ENCODE data around the gene RALB. TPM values are rescaled to one million over a fixed set of nuclear protein-coding genes. Genes with fewer than 3 reads are reported as not detected.

Gene RALB
- total RNA-seq, 6 donors from 2014 or later: 23.0 to 85.8 (median 46.5) TPM

DNA sequence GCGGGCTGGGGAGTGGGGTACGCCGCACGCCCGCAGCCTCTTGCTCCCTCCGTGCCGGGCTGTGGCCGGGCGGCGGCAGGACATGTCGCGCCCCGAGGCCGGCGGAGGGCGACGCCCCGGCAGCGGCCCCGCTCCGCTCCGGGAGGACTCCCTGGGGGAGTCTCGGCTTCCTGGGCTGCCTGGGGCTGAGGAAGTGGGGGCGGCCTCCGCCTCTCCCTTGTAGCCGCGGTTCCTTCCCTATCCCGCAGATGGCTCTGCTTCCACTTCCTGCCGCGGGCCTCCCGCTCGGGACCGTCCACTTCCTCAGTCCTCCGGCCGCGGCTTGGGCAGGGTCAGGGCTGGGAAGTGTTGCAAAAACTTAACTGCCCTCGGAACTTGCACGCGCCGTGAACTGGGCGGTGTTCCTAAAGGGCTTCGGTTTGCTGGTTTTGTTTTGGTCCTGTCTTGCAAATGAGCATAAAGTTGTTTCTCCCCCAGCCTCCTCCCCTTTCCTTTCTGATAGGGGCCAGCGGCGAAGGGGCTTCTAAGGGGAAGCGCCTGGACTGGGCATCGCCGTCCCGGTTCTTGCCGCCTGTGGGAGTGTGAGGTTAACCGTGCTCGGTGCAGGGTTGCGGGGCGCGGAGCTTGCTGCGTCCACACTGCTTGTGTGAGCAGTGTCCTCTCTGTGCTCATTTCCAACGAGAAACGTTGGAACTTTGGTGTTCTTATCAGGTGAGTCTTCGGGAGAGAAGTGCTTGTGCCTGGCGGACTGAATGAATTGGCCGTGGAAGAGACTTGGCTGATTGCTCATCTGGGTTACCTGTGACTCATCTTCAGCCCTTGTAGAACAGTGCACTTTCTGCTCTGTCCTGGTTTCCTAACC, 600 bp downstream of the RALB start:
- WGBS, 2 donors: 0 to 1% methylated on average over 14 to 36 of the region's 60 CpGs
- H3K4me3 ChIP-seq: peak overlapping the region; percentile 75 to 98 (median 92)
- peak; percentile 83 to 90 for ATAC-seq (ENCODE audit: low FRiP score in 2 of 2)
- H3K27me3 ChIP-seq: no peaks in the 10 kb centered on the region
- peak; percentile 84 to 90 for DNase-seq
- no peaks in the 10 kb centered on the region for H3K36me3 ChIP-seq
- peaks cover 25 to 55% (median 37%) of the 10 kb centered on the region in 4 donors for H3K4me1 ChIP-seq
- no peaks in the 10 kb centered on the region for H3K9me3 ChIP-seq
- H3K27ac ChIP-seq: peak overlapping the region; percentile 94 to 99 (median 95)
- TF ChIP-seq EP300 (IDR thresholded peaks at IDR 0.05): no peak
- TF ChIP-seq POLR2A (IDR thresholded peaks at IDR 0.05): peak in 2 of 4 donors; percentile 2 to 43
- TF ChIP-seq, protein P1, sequence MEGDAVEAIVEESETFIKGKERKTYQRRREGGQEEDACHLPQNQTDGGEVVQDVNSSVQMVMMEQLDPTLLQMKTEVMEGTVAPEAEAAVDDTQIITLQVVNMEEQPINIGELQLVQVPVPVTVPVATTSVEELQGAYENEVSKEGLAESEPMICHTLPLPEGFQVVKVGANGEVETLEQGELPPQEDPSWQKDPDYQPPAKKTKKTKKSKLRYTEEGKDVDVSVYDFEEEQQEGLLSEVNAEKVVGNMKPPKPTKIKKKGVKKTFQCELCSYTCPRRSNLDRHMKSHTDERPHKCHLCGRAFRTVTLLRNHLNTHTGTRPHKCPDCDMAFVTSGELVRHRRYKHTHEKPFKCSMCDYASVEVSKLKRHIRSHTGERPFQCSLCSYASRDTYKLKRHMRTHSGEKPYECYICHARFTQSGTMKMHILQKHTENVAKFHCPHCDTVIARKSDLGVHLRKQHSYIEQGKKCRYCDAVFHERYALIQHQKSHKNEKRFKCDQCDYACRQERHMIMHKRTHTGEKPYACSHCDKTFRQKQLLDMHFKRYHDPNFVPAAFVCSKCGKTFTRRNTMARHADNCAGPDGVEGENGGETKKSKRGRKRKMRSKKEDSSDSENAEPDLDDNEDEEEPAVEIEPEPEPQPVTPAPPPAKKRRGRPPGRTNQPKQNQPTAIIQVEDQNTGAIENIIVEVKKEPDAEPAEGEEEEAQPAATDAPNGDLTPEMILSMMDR (IDR thresholded peaks at IDR 0.05): peak; percentile 22 to 82 (median 51)
- TF ChIP-seq POLR2AphosphoS5 (IDR thresholded peaks at IDR 0.05): peak; percentile 53 to 63

DNA sequence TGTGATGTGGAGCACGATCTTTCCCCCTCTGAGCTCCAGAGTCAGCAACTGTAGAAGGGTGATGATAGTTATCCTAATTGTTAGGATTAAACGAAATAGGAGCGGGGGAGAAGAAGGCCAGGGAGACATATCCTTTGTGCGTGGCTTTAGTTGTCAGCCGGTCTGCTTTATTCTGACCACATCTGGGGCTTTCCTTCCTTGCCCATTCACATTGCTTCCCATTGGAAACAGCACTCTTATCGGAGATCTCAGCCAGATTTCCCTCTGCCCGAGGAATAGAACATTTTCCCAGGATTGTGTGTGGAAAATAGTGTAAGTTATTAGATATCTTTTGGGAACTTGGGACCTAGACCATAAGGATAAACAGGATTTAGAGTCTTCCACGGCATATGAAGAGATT, 1.5 kb downstream of the RALB start:
- Histone ChIP-seq H3K27ac (peak overlapping the region in 3 of 4 donors; percentile 94 to 99 (median 95)), H3K4me1 (peaks cover 25 to 58% (median 38%) of the 10 kb centered on the region in 4 donors)

DNA sequence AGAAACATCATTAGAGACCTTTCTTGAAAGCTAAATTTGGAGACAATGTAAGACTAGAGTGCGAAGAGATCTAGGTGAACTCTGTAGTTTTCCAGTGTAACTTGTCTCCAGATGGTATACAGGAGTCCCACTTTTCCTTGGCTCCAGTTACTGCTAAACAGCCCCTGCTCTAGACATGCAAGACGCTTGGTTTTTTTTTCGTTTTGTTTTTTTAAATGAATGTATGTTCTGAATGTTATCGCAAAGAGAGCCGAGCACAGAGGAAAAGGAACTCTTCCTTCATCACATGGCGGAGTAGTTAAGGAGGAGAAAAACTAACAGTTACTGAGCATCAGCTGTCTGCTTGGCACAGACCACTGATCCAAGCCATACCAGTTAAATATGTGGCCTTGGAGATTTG, 2.4 kb downstream of the RALB start:
- H3K4me1 ChIP-seq: peaks cover 25 to 61% (median 39%) of the 10 kb centered on the region in 4 donors
- peak overlapping the region in 2 of 4 donors; percentile 7 to 25 for H3K27ac ChIP-seq
- H3K27me3 ChIP-seq: no peaks in the 10 kb centered on the region
- TF ChIP-seq, protein P1 (IDR thresholded peaks at IDR 0.05): no peak
- TF ChIP-seq POLR2A (IDR thresholded peaks at IDR 0.05): no peak
- TF ChIP-seq EP300 (IDR thresholded peaks at IDR 0.05): no peak
- no peak for TF ChIP-seq POLR2AphosphoS5 (IDR thresholded peaks at IDR 0.05)
- whole genome bisulfite sequencing, 2 donors: 50 to 60% methylated on average over 6 of the region's 6 CpGs
- H3K9me3 ChIP-seq: peaks cover 0 to 2% (median 0%) of the 10 kb centered on the region in 4 donors
- ATAC-seq (ENCODE audit: low FRiP score in 2 of 2): no peak
- no peak for DNase-seq
- peak overlapping the region in 1 of 4 donors; percentile 91 for H3K4me3 ChIP-seq
- H3K36me3 ChIP-seq: no peaks in the 10 kb centered on the region

More for the DNA sequence above, 1.5 kb downstream of the RALB start:
- H3K27me3 ChIP-seq: no peaks in the 10 kb centered on the region
- H3K4me3 ChIP-seq: peak overlapping the region in 3 of 4 donors; percentile 91 to 98 (median 94)
- ATAC-seq (ENCODE audit: low FRiP score in 2 of 2) (no peak), DNase-seq (no peak)
- 48 to 51% methylated on average over 8 of the region's 8 CpGs for WGBS, 2 donors
- no peak for TF ChIP-seq POLR2AphosphoS5 (IDR thresholded peaks at IDR 0.05)
- TF ChIP-seq POLR2A (IDR thresholded peaks at IDR 0.05): no peak
- no peak for TF ChIP-seq EP300 (IDR thresholded peaks at IDR 0.05)
- TF ChIP-seq, protein P1 (IDR thresholded peaks at IDR 0.05): no peak
- no peaks in the 10 kb centered on the region for H3K36me3 ChIP-seq
- no peaks in the 10 kb centered on the region for H3K9me3 ChIP-seq

DNA sequence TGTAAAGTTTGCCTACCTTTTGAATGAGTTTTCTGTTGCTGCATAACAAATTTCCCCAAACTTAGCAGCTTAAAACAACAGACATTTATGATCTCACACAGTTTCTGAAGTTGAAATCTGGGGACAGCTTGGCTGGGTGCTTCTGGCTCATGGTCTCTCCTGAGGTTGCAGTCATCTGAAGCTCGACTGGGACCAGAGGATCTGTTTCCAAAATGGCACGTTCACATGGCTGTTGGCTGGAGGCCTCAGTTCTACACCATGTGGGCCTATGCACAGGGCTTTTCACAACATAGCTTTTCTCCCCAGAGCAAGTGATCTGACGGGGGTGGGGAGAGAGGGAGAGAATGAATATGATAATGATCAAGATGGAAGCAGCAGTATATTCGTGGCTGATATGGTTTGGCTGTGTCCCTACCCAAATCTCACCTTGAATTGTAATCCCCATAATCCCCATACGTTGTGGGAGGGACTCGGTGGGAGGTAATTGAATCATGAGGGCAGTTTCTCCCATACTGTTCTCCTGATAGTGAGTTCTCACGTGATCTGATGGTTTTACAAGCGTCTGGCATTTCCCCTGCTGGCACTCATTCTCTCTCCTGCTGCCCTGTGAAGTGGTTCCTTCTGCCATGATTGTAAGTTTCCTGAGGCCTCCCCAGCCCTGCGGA, 3.5 kb downstream of the RALB start:
- H3K36me3 ChIP-seq: no peaks in the 10 kb centered on the region
- ATAC-seq (ENCODE audit: low FRiP score in 2 of 2) (no peak), DNase-seq (no peak)
- H3K27ac ChIP-seq: peak overlapping the region in 1 of 4 donors; percentile 25
- H3K27me3 ChIP-seq: no peaks in the 10 kb centered on the region
- H3K9me3 ChIP-seq: peaks cover 0 to 7% (median 0%) of the 10 kb centered on the region in 4 donors
- 63 to 68% methylated on average over 9 of the region's 9 CpGs for WGBS, 2 donors
- TF ChIP-seq EP300 (IDR thresholded peaks at IDR 0.05) (no peak), POLR2A (IDR thresholded peaks at IDR 0.05) (no peak), POLR2AphosphoS5 (IDR thresholded peaks at IDR 0.05) (no peak)
- TF ChIP-seq, protein P1 (IDR thresholded peaks at IDR 0.05): no peak
- no peak overlapping the region for H3K4me3 ChIP-seq
- peaks cover 29 to 70% (median 45%) of the 10 kb centered on the region in 4 donors for H3K4me1 ChIP-seq

Data from upper lobe of left lung (tissue), 6 donors.